CD4-positive, alpha-beta T cell treated with Interleukin-1 beta for 1 hour (primary cell): ENCODE data around the gene TOMM22.

Experiments used
- DNase-seq, 2 donors: peaks; one replicate each; pipeline ENCODE4 v3.0.0-alpha.2; 2020 to 2022

TOMM22 gene

GRCh38 chr22:38696606-38697424, 15.1 kb downstream of the TOMM22 start:
- peak; percentile 17 to 28 for DNase-seq

GRCh38 chr22:38697425-38698089, 15.8 kb downstream of the TOMM22 start:
- no peak for DNase-seq

GRCh38 chr22:38698407-38699094, 16.8 kb downstream of the TOMM22 start:
- DNase-seq, result no peak

- DNase-seq, result no peak
Observed at GRCh38 chr22:38699143-38699542, 17.4 kb downstream of the TOMM22 start.

GRCh38 chr22:38699784-38700183, 18.0 kb downstream of the TOMM22 start:
- no peak for DNase-seq

- no peak for DNase-seq
Observed at GRCh38 chr22:38700270-38700788, 18.6 kb downstream of the TOMM22 start.

GRCh38 chr22:38700789-38701628, 19.3 kb downstream of the TOMM22 start, which contains the start of gene JOSD1:
Gene JOSD1, minus strand, starts transcription at chr22:38700943. Its CDS starts 956 bp downstream, at chr22:38699987.
- DNase-seq, result peak; percentile 98 to 99

GRCh38 chr22:38704654-38705234, 23.0 kb downstream of the TOMM22 start:
- DNase-seq, result no peak

GRCh38 chr22:38705235-38706100, 23.7 kb downstream of the TOMM22 start, which contains the start of gene GTPBP1:
Gene GTPBP1, plus strand, starts transcription at chr22:38705944. Its CDS starts 12 bp downstream, at chr22:38705956.
- DNase-seq, result peak; percentile 100

- peak; percentile 25 to 48 for DNase-seq
Observed at GRCh38 chr22:38706101-38706900, 24.5 kb downstream of the TOMM22 start.

GRCh38 chr22:38706901-38707195, 25.1 kb downstream of the TOMM22 start:
- no peak for DNase-seq

- DNase-seq, result no peak
Observed at GRCh38 chr22:38707346-38707745, 25.6 kb downstream of the TOMM22 start.

- no peak for DNase-seq
Observed at GRCh38 chr22:38707984-38708383, 26.2 kb downstream of the TOMM22 start.

- DNase-seq, result no peak
Observed at GRCh38 chr22:38709306-38709705, 27.5 kb downstream of the TOMM22 start.

GRCh38 chr22:38710351-38710750, 28.6 kb downstream of the TOMM22 start:
- no peak for DNase-seq

GRCh38 chr22:38710866-38711265, 29.1 kb downstream of the TOMM22 start:
- DNase-seq, result no peak

- DNase-seq, result no peak
Observed at GRCh38 chr22:38712486-38713207, 30.9 kb downstream of the TOMM22 start.

- DNase-seq, result no peak
Observed at GRCh38 chr22:38713921-38714320, 32.2 kb downstream of the TOMM22 start.

- no peak for DNase-seq
Observed at GRCh38 chr22:38715176-38715764, 33.5 kb downstream of the TOMM22 start.
